Kidney capillary endothelial cell (primary cell): ENCODE results near the gene SGK1.
A peak's percentile ranks its signal among the peaks of the same experiment; 100 is the strongest.

Experiments
- DNase-seq: peaks from one replicate; pipeline ENCODE4 v3.0.0-alpha.2; 2018; ENCODE audit warnings: low spot score

Gene SGK1

DNA sequence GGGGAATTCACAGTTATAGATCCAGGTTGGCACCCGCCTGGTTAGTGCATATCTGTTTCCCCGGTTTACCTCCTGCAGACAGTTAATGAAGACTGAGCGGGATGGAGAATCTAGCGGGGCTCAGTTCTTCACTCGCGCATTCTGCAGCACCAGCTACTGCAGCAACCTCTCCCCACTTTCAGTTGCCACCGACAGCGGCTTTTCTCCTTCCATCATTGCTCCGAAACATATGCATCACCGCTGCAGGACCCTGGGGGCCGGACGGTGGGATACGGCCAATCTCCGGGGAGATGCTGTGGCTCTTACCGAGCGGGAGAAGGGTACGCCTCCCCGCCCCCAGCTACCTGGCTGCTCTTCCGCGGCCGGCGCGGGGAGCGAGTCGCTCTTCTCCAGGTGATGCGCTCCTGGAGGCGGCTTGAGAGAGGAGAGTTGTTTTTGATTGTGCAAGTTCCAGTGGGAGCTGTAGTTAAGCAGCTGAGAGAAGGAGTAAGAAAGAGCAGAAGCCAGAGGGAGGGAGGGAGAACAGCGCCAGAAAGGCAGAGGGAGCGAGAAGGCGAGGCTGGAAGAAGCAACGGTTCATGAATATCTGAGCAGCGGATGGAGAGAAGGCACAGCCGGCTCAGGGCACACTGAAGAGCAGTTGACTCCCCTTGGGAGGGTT is at the start of gene SGK1:
Gene SGK1 (minus strand): TSS at position 642 of the 661 bp plus-strand sequence. CDS start 652 bp downstream, outside the sequence.
- no peak for DNase-seq

DNA sequence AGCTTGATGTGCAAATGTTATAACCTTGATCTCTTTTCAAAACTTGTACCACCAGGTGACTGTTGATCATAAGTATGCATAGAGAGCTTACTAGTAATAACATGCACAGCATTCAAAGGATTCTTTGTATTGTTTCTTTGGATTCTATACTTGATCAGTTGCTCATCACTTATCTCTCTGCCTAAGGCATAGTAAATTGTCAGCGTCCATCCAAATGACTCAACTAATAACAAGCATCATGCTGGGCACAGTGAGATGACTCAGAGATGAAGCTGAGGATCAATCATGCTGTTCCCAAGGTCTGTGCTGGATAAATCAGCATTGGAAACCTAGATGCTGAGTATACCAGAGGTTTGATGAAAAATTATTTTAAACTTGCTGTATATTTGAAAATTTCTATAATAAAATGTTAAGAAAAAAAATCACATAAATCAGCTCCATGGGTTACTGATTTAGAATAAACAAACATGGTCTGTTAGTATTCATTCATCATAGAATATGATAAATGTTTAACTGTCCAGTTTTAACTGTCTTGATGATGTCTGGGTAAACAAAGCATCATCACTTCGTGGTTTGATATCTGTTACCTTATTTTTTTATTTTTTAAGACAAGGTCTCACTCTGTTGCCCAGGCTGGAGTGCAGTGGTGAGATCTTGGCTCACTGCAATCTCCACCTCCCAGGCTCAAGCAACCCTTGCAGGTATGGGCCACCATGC is 45.6 kb upstream of the SGK1 start:
- peak; percentile 21 for DNase-seq

DNA sequence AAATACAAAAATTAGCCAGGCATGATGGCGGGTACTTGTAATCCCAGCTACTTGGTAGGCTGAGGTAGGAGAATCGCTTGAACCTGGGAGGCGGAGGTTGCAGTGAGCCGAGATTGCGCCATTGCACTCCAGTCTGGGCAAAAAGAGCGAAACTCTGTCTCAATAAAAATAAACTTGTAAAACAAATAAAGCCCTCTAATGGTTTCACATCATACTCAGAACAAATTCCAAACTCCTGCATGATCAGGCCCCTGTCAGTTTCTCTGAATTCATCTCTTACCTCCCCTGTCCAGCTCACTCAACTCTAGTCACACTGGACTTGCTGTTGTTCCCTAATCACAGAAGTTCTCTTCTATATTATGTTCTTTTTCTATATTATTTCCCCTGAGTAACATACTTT is 43.1 kb upstream of the SGK1 start:
- DNase-seq: no peak

GRCh38 chr6:134359302-134359701 is 41.4 kb upstream of the SGK1 start:
- DNase-seq: no peak

- DNase-seq: no peak
Measured at GRCh38 chr6:134358320-134358719, 40.4 kb upstream of the SGK1 start.

- no peak for DNase-seq
Measured at GRCh38 chr6:134357022-134357487, 39.1 kb upstream of the SGK1 start.

DNA sequence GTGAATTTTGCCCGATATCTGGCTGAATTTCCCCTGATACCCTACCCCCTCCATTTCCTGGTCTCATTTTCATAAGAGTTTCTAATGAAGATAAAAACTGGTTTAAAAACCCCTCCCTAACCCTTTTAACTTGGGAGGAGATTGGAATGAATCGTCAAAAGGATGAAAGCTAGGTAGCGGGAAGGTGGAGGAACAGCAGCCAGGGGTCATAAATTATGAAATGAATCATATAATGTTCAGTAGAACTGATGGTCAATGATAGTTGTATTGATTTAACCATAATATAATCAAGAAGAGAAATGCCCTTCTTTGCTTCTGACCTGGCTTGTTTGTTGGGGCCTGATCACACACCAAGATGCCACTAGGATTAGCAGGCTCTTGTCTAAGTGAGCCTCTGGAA is 38.5 kb upstream of the SGK1 start:
- no peak for DNase-seq

- peak; percentile 32 for DNase-seq
Measured at GRCh38 chr6:134352786-134353480, 35.0 kb upstream of the SGK1 start.

DNA sequence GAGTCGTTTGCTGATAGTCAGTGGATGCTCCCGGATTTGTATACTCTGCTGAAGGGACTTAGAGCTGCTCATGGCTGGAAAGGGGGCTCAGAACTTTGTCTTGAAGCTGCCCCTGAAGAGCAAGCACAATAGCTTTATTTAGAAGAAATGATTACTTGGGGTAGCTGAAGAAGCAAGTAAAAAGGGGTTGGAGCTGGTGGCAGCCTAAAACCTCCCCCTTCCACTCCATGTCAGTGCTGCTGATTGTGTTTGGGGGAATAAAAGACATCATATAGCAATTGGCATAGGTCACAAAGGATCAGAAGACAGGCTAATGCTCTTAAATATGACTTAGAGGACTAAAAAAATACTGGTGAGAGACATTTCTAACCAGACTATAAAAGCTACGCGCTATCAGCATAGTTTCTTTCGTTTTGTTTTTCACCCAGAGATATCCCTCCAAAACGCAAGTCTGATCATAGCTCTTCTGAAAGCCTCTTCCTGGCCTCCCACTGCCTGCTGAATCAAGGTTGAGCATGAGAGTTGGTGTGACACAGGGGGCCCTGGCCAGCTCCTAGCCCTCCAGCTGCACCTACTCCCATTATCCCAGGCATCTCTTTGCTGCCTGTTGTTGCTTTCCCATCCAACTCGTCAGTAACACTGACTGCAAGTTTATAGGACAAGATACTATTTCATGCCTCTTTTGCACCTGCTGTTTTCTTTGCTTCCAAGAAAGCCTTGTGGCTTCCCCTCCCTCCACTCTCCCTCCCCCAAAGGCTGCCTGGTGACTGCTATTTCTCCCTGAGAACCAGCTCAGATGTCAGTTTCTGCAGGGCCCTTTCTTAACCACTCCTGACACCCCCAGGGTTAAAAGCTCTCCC is 33.9 kb upstream of the SGK1 start:
- no peak for DNase-seq

DNA sequence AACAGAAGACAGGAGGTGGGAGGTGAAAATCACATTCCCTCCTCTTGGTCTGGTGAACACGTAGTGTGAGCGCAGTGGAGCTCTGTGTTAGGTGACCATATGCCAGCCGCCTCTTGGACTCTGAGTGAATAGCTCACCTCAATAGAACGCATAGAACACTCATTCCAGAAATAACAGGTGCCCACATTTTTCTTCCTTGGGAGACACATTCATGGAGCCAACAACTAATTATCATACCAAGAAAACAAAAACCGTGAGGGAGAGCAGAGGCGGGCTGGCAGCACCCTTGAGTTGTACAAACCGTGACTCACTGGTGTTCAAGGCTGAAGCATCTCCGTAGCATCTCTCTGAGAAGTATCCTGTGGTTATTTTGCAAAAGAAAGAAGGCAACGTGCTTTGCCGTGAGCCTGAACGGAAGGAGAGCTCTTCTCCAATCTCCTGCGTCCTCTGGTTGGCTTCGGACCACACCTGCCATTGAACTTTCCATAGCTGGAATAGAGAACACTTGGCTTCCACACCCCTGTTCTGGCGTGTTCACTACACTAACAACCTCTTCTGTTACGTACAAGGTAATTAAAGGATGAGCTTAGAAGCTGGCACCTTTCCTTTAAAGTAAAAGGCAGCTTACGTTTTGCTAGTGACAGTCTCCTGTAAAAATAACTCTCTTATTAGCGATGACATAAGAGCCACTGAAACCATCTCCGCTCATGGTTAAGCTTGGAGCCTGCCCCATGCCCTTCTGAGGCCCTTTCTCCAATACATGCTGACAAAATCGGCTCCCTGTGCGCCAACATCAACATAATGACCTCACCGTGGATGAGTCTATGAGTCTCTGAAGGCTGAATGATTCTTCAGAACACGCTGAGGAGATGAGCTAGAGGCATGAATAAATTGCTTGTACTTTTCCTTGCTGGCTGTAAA is 30.2 kb upstream of the SGK1 start:
- no peak for DNase-seq

GRCh38 chr6:134346932-134347545 is 29.1 kb upstream of the SGK1 start:
- no peak for DNase-seq

GRCh38 chr6:134345789-134346188 is 27.9 kb upstream of the SGK1 start:
- DNase-seq: no peak

- no peak for DNase-seq
Measured at GRCh38 chr6:134343066-134343465, 25.2 kb upstream of the SGK1 start.

- DNase-seq: no peak
Measured at GRCh38 chr6:134341999-134342567, 24.2 kb upstream of the SGK1 start.

- no peak for DNase-seq
Measured at GRCh38 chr6:134340179-134340975, 22.5 kb upstream of the SGK1 start.

- DNase-seq: no peak
Measured at GRCh38 chr6:134339216-134339615, 21.3 kb upstream of the SGK1 start.

DNA sequence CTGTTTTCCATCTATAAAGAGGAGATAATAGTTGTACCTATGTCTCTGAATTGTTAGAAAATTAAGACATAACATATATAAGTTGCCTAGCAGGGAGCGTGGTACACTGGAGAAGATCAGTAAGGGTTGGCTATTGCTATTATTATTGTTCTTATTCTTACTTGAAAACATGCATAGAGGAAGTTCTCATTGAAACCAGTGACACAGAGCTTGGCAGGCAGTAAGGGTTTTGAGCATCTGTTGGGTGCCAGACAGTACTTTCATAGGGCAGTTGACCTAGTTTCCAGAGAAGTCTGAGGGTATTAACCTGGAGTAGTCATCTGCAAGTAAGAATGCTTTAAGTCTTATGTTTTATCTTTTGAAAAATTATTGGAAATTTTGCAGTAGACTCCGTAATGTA is 13.3 kb upstream of the SGK1 start:
- DNase-seq: no peak

- DNase-seq: no peak
Measured at GRCh38 chr6:134330555-134330954, 12.6 kb upstream of the SGK1 start.

DNA sequence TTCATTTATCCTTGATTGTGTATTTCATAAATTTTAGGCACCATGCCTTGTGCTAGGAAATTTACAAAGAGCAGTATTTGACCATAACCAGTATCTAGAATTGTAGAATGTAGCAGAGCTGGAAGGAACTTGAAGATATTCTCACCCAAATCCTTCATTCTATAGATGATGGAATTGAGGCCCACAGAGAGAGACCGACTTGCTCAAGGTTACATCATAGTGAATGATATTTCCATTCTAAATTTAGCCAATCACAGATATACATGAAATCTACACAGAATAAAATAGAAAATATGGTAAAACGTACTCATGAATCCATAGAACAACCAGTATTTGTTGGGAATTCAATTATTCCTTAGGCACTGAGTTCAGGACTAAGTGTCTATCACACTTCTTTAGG is 10.9 kb upstream of the SGK1 start:
- no peak for DNase-seq
